OCI-LY3 (cell line): ENCODE measurements around the gene RAB31.

Source experiments
- EZH2phosphoT487 ChIP-seq: fragments of 200-600 bp; shearing (Covaris generic); IDR thresholded peaks from 2 replicates; pipeline ENCODE4 v1.6.1; 2018; ENCODE audit warnings: antibody characterized with exemption, mixed run types, low read depth
- TF ChIP-seq, protein P1 (sequence below): fragments of 200-600, 300-600 bp; sonication (generic); IDR thresholded peaks from 2 replicates; pipeline ENCODE4 v1.5.1; 2014; ENCODE audit warnings: antibody characterized with exemption, low read length, low read depth

GRCh38 chr18:9659499-9660375 is 48.4 kb upstream of the RAB31 start:
- TF ChIP-seq, protein P1, sequence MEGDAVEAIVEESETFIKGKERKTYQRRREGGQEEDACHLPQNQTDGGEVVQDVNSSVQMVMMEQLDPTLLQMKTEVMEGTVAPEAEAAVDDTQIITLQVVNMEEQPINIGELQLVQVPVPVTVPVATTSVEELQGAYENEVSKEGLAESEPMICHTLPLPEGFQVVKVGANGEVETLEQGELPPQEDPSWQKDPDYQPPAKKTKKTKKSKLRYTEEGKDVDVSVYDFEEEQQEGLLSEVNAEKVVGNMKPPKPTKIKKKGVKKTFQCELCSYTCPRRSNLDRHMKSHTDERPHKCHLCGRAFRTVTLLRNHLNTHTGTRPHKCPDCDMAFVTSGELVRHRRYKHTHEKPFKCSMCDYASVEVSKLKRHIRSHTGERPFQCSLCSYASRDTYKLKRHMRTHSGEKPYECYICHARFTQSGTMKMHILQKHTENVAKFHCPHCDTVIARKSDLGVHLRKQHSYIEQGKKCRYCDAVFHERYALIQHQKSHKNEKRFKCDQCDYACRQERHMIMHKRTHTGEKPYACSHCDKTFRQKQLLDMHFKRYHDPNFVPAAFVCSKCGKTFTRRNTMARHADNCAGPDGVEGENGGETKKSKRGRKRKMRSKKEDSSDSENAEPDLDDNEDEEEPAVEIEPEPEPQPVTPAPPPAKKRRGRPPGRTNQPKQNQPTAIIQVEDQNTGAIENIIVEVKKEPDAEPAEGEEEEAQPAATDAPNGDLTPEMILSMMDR = no peak
- no peak for TF ChIP-seq EZH2phosphoT487
